Right ventricle myocardium inferior (tissue), 1 donor: Measurements from ENCODE around the gene GBF1. TPM values are rescaled to one million over a fixed set of nuclear protein-coding genes. Genes with fewer than 3 reads are reported as not detected.

Experiments
- ATAC-seq: fragments of 200-7000 bp; cut with Tn5 transposase; one replicate; pipeline ENCODE4 v1.9.1; 2020; ENCODE audit warnings: mild to moderate bottlenecking, moderate library complexity
- DNase-seq: peaks from one replicate; pipeline ENCODE4 v3.0.0; 2021; ENCODE audit errors: missing footprints
- intact Hi-C: fragments of 100-400 bp; cut with DNase I; formaldehyde crosslinking; loops from one replicate; pipeline ENCODE4 v1.11.0; 2022
- total RNA-seq: library from RNA; stranded (reverse); fragmentation: NEBNext Ultra II Directional; extraction: Animal tissue kit (Norgen Biotek cat#: 25700); gene quantifications from one replicate; pipeline ENCODE4 v1.2.1, GENCODE V29; 2021
- donor health status: DM: no; HTN: yes; CAD: no; lungs with severe emphysema.

Gene GBF1
- total RNA-seq, 1 donor from 2014 or later, result 44.0 TPM

DNA sequence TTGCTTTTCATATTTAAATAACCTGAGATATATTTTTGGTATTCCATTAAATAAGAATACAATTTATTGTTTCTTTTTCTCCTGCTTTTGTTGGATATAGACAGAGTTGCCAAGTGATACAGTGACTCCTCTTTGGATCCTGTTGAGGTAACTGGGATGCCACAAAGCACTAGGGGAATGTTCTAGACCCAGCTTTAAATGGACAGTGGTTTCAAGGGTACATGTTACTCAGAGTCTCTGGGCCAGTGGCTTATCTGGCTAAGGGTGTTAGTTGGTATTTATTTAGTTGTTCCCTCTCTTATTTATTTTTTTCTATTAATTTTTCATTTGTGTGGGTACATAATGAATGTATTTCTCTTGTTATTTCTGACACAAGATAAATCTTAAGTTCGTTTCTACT, 9.1 kb downstream of the GBF1 start:
- ATAC-seq (no peak), DNase-seq (no peak)
- intact Hi-C loops, result no loop called here

DNA sequence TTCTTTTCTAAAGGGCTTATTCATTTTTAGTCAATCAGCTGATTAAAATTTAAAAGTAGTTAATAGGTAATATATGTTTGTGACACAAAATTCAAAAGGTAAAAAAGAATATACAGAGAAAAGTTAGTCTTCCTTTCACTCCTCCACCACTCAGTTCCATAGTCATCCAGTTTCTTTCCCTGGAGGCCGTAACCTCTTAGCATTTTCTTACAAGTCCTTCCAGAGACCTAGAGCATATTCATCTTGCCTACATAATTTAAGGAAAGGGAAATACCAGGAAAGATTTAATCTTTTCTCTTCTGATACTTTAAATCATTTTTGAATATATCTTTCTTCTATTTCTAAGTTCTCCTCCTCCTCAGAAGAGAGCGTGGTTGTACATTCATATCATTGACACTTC, 10.1 kb downstream of the GBF1 start:
- intact Hi-C loops, result no loop called here
- DNase-seq (no peak), ATAC-seq (no peak)

DNA sequence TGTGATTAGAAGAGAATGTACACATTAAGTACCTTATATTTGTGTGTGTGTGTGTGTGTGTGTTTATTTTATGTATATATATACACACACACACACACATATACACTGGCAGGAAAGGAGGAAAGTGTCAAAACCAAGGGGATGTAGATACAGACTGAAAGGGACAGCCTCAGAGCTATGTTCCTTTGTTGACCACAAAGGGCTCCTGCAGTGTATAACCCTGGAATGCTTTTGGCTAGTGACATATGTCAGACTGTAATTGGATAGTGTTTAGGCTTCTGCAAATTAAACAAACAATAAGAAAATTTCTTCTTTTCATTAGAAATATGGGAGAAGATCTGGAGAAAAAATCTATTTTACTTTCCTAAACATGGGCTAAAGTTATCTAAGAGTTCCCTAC, 15.9 kb downstream of the GBF1 start:
- ATAC-seq (peak; percentile 31), DNase-seq (no peak)
- intact Hi-C loops, result no loop called here

DNA sequence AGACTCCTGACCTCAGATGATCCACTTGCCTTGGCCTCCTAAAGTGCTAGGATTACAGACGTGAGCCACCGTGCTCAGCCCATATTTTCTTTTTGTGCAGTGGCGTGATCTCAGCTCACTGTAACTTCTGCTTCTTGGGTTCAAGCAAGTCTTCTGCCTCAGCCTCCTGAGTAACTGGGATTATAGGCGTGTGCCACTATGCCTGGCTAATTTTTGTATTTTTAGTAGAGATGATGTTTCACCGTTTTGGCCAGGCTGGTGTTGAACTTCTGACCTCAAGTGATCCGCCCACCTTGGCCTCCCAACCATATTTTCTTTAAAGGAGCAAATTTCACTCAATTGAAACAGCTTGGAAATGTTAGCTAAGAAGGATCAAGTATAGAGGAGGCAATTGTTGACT, 16.5 kb downstream of the GBF1 start:
- DNase-seq (no peak), ATAC-seq (no peak)
- intact Hi-C loops, result no loop called here

DNA sequence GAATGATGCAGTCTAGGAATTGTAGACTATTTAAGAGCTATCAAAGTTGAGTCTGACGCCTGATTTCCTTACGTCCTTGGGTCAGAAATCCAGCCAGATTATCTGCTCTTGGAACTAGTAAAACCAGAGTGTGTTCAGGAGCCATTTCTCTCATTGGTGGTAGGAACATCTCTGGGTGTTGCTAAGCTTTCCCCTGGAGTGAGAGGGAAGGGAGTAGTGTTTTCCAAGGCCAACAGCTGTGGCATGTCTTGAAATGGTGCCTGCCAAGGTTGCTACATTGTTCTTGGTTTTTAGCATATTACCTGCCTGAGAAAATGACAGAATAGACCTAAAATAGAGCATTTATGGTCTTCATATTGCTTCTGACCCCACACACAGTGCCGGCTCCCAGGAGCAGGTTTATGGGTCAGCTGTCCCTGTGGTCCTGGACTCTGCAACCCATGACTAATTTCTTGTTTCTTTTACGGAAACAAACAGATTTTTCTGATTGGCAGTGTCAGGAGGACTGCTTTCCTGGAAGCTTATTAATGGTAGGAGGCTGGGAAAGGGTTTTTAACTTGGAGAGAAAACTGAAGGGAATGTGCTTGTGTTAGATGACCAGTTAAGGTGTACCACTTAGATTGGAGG, 17.5 kb downstream of the GBF1 start:
- ATAC-seq (no peak), DNase-seq (no peak)
- intact Hi-C loops, result no loop called here

DNA sequence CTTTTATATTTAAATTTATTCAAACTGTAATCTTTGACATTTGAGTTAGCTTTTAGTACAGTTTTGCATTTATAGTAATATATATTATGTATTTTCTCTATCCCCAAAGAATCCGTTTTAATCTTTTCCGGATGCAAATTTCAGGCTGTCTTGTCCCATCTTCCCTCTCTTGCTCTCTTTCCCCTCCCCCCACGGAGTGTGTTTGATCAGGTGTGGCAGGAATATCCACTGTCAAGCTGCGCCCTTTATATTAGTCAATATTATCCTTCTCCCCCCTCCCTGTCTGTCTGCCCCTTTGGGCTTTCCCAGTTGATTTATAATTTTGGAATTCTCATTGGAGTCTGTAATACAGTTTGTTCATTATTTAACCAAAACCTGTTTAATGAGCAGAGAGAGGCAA, 19.0 kb downstream of the GBF1 start:
- DNase-seq (no peak), ATAC-seq (no peak)
- intact Hi-C loops, result no loop called here

DNA sequence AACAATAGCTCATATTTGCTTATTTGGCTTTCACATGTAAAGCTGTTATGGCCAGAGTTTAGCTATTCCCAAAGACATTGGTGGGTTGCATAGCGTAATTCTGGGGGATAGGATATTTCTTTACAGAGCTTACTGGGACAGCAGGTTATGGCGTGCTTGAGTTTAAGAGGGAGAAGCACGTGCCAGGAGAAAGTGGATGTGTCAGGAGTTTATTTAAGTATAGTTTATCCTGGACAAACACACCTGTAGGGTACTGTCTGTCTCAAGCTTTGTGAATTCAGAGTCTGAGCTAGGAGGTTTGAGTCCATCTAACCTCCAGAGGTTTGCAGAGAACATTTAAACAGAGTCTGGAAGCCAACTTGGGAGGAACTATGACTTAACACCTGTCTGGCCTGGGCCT, 21.3 kb downstream of the GBF1 start:
- intact Hi-C loops, result no loop called here
- ATAC-seq (no peak), DNase-seq (no peak)

DNA sequence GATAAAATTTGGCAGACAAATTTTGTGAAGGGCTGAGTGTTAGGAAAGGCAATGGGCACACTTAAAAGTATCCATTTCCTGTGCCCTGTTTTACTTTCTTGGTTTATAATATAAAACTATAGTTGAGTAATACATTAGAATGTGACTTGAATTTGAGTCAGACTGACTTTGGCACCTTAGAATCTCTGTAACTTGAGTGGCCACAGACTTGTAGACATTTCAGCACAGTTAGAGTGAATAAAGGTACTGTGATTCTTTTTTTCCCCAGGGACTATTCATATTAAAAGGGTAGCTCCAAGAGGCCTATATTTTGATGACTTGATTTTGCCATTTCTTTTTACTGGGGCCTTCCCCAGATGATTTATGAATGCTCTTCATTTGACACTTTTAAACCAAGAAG, 22.4 kb downstream of the GBF1 start:
- ATAC-seq, result no peak
- no peak for DNase-seq
- intact Hi-C loops, result no loop called here

DNA sequence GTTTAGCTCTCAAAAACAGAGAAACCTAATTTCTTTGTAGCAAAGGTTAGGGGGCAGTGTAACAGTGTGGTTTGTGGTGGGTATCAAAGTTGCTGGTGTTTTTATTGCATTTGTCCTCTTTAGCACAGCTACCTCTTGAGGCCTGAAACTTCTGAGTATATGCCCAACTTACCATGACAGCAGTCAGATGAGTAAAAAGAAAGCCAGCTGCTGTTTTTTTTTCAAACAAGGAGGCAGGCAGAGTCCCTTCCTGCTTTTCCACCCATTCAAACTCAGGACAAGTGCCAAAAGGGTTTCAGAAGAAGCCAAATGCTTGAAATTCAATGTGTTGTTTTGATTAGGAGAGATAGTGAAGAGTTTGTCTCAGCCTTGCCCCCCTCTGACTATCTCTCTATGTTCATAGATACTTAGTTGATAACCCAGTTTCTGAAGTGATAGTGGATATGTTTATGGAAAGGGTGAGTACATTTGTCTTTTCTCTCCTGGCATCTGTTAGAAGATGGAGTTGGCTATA, 23.1 kb downstream of the GBF1 start:
- DNase-seq (no peak), ATAC-seq (no peak)
- intact Hi-C loops, result no loop called here

DNA sequence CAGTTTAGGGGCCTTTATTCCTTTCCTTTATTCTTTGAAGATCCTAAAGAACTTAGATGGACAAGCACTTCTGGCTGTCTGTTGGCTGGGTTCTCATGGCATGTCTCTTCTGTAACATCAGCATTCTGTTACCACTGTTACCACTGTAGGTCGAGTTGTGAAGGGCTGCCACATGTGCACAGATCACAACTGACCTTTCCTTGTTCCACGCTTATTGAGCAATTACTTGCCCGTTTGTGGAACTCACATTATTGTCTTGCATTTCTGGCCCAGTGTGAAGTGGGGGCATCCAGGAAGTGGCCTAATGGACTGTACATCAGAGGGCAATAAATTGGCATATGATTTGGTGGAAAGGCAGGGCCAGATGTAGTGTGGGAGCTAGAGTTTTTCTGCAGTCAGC, 23.7 kb downstream of the GBF1 start:
- peak; percentile 41 for ATAC-seq
- intact Hi-C loops, result no loop called here
- DNase-seq, result no peak

DNA sequence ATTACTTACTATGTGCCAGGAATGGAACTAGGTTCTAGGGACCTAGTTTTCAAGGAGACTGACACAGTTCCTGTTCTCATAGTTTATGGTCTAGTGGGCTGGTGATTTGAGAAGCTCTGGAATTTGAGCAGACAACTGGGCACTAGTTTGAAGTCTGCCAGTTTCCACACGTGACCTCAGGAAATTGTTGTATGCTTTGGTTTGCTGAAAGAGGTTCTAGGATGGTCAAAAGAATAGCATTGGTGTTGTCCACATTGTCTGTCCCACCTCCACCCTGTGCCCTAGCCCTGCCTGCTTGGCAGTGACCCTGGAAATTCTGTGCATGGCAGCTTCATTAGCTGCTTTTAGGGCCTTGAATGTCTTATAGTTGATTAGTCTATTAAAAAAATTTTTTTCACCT, 28.7 kb downstream of the GBF1 start:
- ATAC-seq (no peak), DNase-seq (no peak)
- intact Hi-C loops, result no loop called here

DNA sequence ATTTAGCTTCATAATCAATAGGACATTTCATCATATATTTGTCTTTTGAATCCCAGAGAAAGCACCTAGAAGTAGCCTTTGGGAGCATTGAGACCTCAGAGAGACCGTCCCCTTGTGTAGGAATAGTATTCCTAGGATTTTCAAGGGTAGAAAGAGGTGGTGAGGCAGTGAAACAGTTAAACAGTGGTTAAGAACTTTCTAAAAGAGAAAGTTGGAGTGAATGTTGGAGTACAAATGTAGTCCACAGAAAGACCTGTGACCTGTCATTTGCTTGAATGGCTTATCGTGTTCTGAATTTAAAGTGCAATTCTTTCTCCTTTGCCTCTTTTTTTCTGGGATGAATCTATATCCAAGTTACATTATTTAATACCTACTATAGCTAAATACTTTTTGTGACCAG, 30.0 kb downstream of the GBF1 start:
- intact Hi-C loops, result no loop called here
- ATAC-seq, result no peak
- DNase-seq, result no peak

DNA sequence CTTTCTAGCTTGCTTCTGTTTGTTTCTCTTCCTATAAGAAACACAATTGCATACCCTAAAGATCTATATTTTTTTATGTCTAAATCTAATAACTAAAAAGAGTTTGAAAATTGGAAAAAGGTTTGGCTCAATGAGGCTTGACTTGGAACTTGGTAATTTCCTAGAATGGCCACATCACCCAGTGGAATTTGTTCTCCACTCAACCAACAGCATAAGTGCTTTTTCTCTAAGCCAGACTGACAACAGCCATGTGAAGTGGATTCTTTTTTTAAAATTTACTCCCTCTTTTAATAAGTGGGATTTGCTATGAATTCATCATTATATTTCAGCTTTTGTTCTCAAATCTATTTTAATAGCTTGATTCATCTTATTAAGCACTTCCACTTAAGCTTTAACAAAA, 33.8 kb downstream of the GBF1 start:
- intact Hi-C loops, result no loop called here
- DNase-seq (no peak), ATAC-seq (no peak)

DNA sequence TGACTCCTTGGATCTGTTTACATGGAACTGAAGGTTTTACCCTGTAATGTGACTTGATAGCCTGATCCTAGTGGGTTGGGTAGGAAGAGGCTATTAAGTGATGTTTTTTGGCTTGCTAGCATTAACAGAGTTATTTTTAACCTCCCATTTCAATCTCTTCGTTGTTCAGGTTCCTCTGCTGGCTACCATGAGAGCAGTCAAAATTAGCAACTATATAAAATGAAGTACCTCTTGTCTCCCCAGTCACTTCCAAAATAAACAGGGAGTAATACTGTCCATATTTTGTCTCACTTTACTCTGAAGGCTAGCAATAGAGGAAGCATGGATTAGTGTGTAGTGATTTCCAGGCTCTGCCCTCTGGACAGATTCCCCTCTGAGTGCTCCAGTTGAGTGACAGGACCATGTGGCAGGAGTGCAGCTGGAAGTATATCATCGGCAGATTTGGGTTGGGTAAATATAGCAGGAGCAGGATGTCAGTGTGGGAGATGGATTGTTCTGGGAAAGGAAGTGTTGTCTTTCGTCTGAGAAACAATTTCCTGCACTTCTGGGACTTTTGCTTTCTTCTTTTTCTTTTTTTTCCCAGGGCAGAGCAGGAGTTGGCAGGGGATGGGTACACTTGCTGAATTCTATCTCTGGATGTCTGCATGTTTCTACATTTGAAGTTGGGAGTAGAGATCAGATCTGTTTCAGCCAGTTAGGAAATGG, 35.2 kb downstream of the GBF1 start:
- ATAC-seq (peak; percentile 91), DNase-seq (no peak)
- intact Hi-C loops, result loop anchor here (2.0 to 5.0 kb wide), 2 partner anchors 33 to 54 kb away; partner anchors contain the start of gene GBF1

DNA sequence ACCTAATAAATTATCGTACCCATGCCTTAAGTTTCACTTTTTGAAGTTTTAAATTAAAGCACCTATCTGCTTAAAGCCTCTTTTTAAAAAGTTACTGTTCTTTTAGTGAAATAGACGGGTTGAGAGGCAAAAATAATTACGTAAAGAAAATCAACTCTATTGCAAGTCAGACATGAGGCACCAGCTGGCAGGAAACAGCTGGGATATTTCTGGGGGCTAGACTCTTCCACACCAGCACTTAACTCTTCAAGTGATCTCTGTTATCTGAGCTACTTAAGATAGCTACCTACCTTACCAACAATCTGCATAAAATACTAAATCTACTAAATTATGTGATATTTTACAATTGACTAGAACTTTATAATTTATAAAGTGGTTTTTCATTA, 35.8 kb downstream of the GBF1 start:
- DNase-seq, result no peak
- ATAC-seq, result no peak
- intact Hi-C loops, result loop anchor here (2.0 to 5.0 kb wide), 2 partner anchors 34 to 54 kb away; partner anchors contain the start of gene GBF1

DNA sequence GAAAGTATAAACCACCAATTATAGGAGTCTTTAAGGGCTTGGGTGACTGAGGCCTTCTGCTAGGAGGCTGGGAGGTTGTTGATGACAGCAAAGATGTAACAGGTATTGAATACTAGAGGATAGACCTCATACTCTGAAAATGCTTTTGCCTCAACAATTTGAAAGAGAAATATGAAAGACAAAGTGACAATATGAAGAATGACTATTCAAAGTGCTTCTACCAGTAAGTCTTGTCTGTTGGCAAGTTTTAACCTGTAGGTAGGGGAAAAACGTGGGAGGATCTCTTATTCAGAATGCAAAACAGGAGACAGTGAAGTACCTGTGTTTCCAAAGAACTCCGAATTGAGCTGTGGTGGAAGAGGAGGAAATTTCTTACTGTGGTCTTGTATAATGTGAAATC, 38.2 kb downstream of the GBF1 start:
- ATAC-seq (no peak), DNase-seq (no peak)
- intact Hi-C loops, result loop anchor here (5.0 kb wide), 1 partner anchor 36 kb away; the partner anchor contains the start of gene GBF1

DNA sequence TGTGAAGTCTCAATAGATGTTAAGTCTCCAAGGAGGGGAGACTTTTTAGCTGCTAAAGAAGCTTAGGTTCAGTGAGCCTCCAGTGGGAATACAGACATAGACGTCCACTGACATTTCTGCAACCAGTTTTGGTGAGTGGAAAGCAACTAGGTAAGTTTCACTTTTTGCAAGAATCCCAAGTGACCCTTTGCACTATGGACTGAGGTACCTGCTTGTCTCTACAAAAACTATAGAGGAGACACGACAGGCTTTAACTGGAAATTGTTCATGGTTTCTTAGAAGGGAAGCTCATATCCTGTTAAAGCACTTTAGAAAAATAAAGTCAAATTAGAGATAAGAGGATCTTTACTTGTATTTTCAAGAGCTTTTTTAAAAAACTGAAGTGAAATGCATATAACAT, 38.6 kb downstream of the GBF1 start:
- DNase-seq (no peak), ATAC-seq (no peak)
- intact Hi-C loops, result loop anchor here (5.0 kb wide), 1 partner anchor 37 kb away; the partner anchor contains the start of gene GBF1

DNA sequence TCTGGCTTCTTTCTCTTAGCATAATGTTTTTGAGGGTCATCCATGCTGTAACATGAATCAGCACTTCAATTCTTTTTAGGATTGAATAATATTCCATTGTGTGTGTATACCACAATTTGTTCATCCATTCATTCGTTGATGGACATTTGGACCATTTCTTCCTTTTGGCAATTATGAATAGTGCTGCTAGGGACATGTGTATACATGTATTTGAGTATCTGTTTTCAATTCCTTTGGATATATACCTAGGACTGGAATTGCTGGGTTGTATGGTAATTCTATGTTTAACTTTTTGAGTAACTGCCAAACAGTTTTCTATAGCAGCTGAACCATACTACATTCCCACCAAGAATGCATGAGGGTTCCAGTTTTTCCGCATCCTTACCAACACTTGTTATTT, 39.2 kb downstream of the GBF1 start:
- intact Hi-C loops, result loop anchor here (5.0 kb wide), 1 partner anchor 37 kb away; the partner anchor contains the start of gene GBF1
- no peak for ATAC-seq
- DNase-seq, result no peak

DNA sequence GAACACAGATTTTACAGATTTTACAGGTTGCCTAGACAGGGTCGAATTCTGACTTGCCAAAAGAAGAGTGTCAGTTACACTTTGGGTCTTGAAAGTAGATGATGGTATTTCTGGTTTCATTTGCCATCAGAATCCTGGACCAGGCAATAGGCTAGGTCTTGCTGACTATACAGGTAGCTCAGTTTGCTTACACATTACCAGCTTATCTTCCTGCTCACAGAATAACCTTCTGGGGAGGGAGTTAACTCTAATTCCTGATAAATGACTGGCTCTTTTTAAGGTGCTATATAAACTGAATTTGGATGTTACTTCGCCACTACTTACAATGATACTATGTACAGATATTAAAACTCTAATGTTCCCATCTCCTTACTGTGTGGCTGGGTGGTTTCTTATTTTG, 39.8 kb downstream of the GBF1 start:
- ATAC-seq, result no peak
- intact Hi-C loops, result no loop called here
- DNase-seq, result no peak

DNA sequence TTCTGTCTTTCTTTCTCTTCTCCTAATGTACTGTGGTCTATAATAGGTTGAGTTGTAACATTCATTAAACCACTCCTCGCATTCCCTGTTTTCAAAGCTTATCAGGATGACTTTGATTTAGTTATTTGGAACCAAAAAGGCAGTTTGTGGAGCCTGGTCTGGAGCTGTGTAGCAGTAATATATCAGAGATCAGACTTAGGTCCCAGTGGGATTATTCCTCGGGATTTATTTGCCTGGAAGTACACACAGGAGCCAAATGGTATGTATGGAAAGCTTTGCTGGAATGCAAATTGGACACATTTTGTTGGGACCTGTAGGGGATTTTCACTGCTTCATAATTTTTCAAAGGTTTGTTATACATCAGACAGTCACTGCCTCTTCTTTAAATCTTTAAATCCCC, 40.9 kb downstream of the GBF1 start:
- intact Hi-C loops, result no loop called here
- DNase-seq, result no peak

More for the DNA sequence above, 40.9 kb downstream of the GBF1 start:
- no peak for ATAC-seq
